Stimulated activated CD8-positive, alpha-beta memory T cell treated with anti-CD3 and anti-CD28 coated beads, Interleukin-12 subunit alpha, Interleukin-12 subunit beta, amount 100 ng/mL, for 4 hours (primary cell): Measurements from ENCODE around the gene FBXO15.

Source experiments
- DNase-seq: peaks from one replicate; pipeline ENCODE4 v3.0.0-alpha.2; 2020; ENCODE audit warnings: low read depth

The FBXO15 gene

GRCh38 chr18:74153377-74153776, 5.7 kb upstream of the FBXO15 start:
- DNase-seq: no peak

- no peak for DNase-seq
These were observed 5.2 kb upstream of the FBXO15 start for GRCh38 chr18:74152857-74153256.

GRCh38 chr18:74152270-74152669, 4.6 kb upstream of the FBXO15 start:
- no peak for DNase-seq

- DNase-seq: no peak
These were observed 2.2 kb upstream of the FBXO15 start for GRCh38 chr18:74149878-74150277.

GRCh38 chr18:74148543-74149070, 973 bp upstream of the FBXO15 start:
- DNase-seq: no peak

GRCh38 chr18:74147491-74147778, 199 bp downstream of the FBXO15 start:
- no peak for DNase-seq

GRCh38 chr18:74146756-74147155, 878 bp downstream of the FBXO15 start:
- DNase-seq: no peak

GRCh38 chr18:74142252-74142651, 5.4 kb downstream of the FBXO15 start:
- no peak for DNase-seq

- no peak for DNase-seq
These were observed 6.0 kb downstream of the FBXO15 start for GRCh38 chr18:74141667-74142066.

- DNase-seq: no peak
These were observed 7.1 kb downstream of the FBXO15 start for GRCh38 chr18:74140582-74140981.

GRCh38 chr18:74139888-74140287, 7.7 kb downstream of the FBXO15 start:
- no peak for DNase-seq

- DNase-seq: no peak
These were observed 8.2 kb downstream of the FBXO15 start for GRCh38 chr18:74139411-74139810.

GRCh38 chr18:74137920-74138538, 9.6 kb downstream of the FBXO15 start:
- no peak for DNase-seq

- no peak for DNase-seq
These were observed 15.4 kb downstream of the FBXO15 start for GRCh38 chr18:74132201-74132600.

- no peak for DNase-seq
These were observed 16.5 kb downstream of the FBXO15 start for GRCh38 chr18:74131124-74131523.

- no peak for DNase-seq
These were observed 19.5 kb downstream of the FBXO15 start for GRCh38 chr18:74128159-74128558.

- no peak for DNase-seq
These were observed 20.7 kb downstream of the FBXO15 start for GRCh38 chr18:74126684-74127655.

GRCh38 chr18:74124642-74125041, 23.0 kb downstream of the FBXO15 start:
- DNase-seq: no peak

- no peak for DNase-seq
These were observed 24.4 kb downstream of the FBXO15 start for GRCh38 chr18:74123200-74123599.

- DNase-seq: no peak
These were observed 30.7 kb downstream of the FBXO15 start for GRCh38 chr18:74116633-74117554.

GRCh38 chr18:74115046-74115445, 32.6 kb downstream of the FBXO15 start:
- DNase-seq: no peak

GRCh38 chr18:74114116-74114515, 33.5 kb downstream of the FBXO15 start:
- no peak for DNase-seq
